Activated naive CD4-positive, alpha-beta T cell treated with anti-CD3 and anti-CD28 coated beads, Interleukin-2, amount 50 U/mL, for 16 hours (primary cell): ENCODE measurements around the gene CAMKMT.

Experiments used
- DNase-seq: peaks from one replicate; pipeline ENCODE4 v3.0.0-alpha.2; 2020

CAMKMT gene

GRCh38 chr2:44663471-44664073 lies 301.8 kb downstream of the CAMKMT start:
- no peak for DNase-seq

- no peak for DNase-seq
These were observed 306.6 kb downstream of the CAMKMT start for GRCh38 chr2:44668336-44668735.

GRCh38 chr2:44671276-44671675 lies 309.5 kb downstream of the CAMKMT start:
- no peak for DNase-seq

- no peak for DNase-seq
These were observed 310.2 kb downstream of the CAMKMT start for GRCh38 chr2:44671916-44672315.

- DNase-seq = no peak
These were observed 310.7 kb downstream of the CAMKMT start for GRCh38 chr2:44672431-44672830.

GRCh38 chr2:44674473-44675284 lies 312.9 kb downstream of the CAMKMT start:
- no peak for DNase-seq

- DNase-seq = no peak
These were observed 314.6 kb downstream of the CAMKMT start for GRCh38 chr2:44676379-44676778.

GRCh38 chr2:44679584-44679983 lies 317.8 kb downstream of the CAMKMT start:
- DNase-seq = no peak

- DNase-seq = no peak
These were observed 318.2 kb downstream of the CAMKMT start for GRCh38 chr2:44679990-44680389.

- DNase-seq = no peak
These were observed 318.8 kb downstream of the CAMKMT start for GRCh38 chr2:44680424-44680971.

GRCh38 chr2:44680983-44681531 lies 319.3 kb downstream of the CAMKMT start:
- DNase-seq = no peak

- DNase-seq = no peak
These were observed 320.7 kb downstream of the CAMKMT start for GRCh38 chr2:44682459-44682858.

- DNase-seq = no peak
These were observed 322.8 kb downstream of the CAMKMT start for GRCh38 chr2:44684559-44684958.

- no peak for DNase-seq
These were observed 324.8 kb downstream of the CAMKMT start for GRCh38 chr2:44686561-44686960.

GRCh38 chr2:44687686-44688455 lies 326.1 kb downstream of the CAMKMT start:
- DNase-seq = no peak

GRCh38 chr2:44688456-44689124 lies 326.8 kb downstream of the CAMKMT start:
- no peak for DNase-seq

GRCh38 chr2:44689516-44689915 lies 327.8 kb downstream of the CAMKMT start:
- DNase-seq = no peak

- DNase-seq = no peak
These were observed 329.5 kb downstream of the CAMKMT start for GRCh38 chr2:44691174-44691785.

GRCh38 chr2:44692821-44693220 lies 331.1 kb downstream of the CAMKMT start:
- DNase-seq = no peak

- DNase-seq = no peak
These were observed 339.1 kb downstream of the CAMKMT start for GRCh38 chr2:44700824-44701223.

GRCh38 chr2:44705356-44705755 lies 343.6 kb downstream of the CAMKMT start:
- DNase-seq = no peak

- DNase-seq = no peak
These were observed 344.2 kb downstream of the CAMKMT start for GRCh38 chr2:44705876-44706480.
